ENCODE results near the gene CPLX4.

- TF ChIP-seq, protein P1, sequence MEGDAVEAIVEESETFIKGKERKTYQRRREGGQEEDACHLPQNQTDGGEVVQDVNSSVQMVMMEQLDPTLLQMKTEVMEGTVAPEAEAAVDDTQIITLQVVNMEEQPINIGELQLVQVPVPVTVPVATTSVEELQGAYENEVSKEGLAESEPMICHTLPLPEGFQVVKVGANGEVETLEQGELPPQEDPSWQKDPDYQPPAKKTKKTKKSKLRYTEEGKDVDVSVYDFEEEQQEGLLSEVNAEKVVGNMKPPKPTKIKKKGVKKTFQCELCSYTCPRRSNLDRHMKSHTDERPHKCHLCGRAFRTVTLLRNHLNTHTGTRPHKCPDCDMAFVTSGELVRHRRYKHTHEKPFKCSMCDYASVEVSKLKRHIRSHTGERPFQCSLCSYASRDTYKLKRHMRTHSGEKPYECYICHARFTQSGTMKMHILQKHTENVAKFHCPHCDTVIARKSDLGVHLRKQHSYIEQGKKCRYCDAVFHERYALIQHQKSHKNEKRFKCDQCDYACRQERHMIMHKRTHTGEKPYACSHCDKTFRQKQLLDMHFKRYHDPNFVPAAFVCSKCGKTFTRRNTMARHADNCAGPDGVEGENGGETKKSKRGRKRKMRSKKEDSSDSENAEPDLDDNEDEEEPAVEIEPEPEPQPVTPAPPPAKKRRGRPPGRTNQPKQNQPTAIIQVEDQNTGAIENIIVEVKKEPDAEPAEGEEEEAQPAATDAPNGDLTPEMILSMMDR (IDR thresholded peaks at IDR 0.05) = no peak
- peak; percentile 66 for TF ChIP-seq EZH2phosphoT487 (IDR thresholded peaks at IDR 0.05)
Observed at GRCh38 chr18:59264121-59264571, 54.3 kb downstream of the CPLX4 start.
